HG03378 (cell line): ENCODE data around the gene DEXI.
A peak's percentile ranks its signal among the peaks of the same experiment; 100 is the strongest.
"Not testable (repeated sequence)": the region's sequence is repeated elsewhere in the genome, so short reads cannot be mapped to it uniquely, and the experiment has no call there.

Source experiments
- ATAC-seq: cut with Tn5 transposase; IDR thresholded peaks from one replicate; pipeline ENCODE4 v1.9.1; 2021; ENCODE audit warnings: mild to moderate bottlenecking, moderate library complexity; ENCODE audit not compliant: unreplicated experiment

The DEXI gene

DNA sequence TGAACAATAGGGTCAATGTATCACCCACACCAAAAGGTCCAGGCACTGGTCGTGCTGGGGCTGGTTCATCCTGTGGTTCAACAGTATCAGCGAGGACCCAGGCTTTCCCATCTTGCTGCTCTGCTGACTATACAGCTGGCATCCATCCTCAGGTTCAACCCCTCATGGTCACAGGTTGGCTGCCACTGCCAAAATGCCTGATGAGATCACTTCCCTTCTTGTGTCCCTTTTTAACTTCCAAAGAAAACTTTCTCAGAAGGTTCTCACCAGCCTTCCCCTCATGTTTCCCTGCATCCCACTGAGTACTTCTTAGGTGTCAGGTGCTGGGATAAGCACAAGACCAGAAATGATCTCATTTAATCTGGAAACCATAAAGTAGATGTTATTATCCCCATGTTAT, 27.8 kb upstream of the DEXI start:
- ATAC-seq, result no peak

GRCh38 chr16:10969615-10970014, 27.3 kb upstream of the DEXI start:
- ATAC-seq, result no peak

DNA sequence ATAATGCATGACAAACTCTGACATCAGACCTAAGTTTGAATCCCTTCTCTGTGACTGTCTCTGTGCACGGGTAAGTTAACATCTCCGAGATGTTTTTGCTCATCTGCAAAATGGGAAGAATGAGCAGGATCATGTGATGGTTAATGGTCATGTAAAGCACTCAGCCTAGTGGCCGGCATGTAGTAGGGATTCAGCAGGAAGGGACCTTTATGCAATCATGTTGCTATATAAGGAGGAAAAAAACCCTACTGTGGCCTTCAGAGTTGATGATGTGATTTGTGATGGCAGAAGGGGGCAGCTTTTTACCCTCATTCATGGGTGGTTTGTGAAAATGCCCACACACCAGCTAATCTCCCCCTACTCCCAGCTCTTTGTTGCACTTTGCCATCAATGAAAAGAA, 26.2 kb upstream of the DEXI start:
- ATAC-seq, result no peak

DNA sequence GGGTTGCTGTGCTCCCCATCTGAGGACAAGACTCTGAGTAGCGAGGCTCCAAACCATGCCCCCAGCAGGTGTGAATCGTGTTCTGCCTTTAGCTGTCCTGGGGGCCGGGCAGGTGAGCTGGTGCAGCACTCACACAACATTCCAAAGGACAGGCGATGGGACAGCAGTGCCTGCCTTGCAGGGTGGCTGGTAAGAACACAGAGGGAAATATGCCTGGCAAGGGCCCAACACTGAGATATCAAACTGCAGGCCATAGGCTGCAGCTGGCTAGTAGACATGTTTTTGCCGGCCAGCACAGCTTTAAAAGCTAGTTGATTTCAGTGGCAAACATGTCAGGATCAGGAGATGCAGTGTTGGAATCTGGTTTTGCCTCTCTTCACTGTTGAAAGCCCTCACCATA, 25.7 kb upstream of the DEXI start:
- no peak for ATAC-seq

- ATAC-seq, result not testable (repeated sequence)
Measured at GRCh38 chr16:10966559-10966958, 24.3 kb upstream of the DEXI start.

DNA sequence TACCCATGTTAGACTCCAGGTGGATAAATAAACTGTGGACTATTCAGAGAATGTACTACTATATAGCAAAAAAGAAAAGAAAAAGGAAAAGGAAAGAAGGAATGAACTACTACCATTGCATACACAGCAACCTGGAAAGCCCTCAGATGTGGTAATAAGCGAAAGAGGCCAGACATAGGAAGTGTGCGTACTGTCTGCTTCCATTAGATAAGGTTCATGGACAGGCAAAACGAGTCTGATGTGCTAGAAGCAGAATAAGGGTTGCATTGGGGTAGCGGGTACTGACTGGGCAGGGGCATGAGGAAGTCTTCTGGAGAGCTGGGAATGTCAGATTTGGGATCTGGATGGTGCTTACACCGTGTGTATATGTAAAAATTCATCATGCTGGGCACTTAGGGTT, 23.9 kb upstream of the DEXI start:
- ATAC-seq, result no peak

GRCh38 chr16:10965440-10966061, 23.3 kb upstream of the DEXI start:
- ATAC-seq, result peak; percentile 57

- peak; percentile 38 for ATAC-seq
Measured at GRCh38 chr16:10964891-10965326, 22.6 kb upstream of the DEXI start.

DNA sequence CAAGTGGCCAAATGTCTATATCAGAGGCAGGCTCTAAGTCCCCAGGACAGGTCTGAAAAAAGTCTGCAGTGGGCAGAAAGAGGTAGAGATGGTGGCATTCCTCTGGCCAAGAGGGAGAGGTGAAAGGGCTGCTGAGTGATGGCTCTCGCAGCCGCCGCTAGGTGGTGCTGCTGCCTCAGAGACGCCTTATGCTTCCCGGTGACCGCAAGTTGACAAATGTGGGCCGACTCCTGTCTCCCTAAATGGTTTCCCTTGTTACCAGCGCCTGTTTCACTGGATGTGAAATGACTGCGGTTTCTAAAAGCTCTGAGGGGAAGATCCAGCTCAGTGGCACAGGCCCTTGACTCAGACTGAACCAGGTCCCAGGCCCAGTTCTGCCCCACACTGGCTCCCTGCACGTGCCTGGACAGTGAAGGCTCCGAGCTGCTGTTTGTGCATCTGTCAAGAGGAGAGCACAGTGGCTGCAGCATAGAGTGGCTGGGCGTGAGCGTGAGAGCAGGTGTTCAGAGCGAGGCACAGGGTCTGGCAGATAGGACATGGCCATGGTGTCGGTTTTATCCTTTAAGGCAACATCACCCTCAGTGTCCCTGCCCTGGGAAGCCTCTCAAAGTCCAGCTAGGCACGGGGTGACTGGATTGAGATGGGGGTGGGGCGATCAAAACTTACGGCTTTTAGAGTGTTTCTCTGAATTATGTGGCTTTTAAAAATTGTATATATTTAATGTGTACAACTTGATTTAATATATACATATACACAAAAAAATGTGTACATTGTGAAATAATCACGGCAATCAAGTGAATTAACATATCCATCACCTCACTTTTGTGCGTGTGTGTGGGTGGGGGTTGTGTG, 22.0 kb upstream of the DEXI start:
- ATAC-seq, result peak; percentile 47

DNA sequence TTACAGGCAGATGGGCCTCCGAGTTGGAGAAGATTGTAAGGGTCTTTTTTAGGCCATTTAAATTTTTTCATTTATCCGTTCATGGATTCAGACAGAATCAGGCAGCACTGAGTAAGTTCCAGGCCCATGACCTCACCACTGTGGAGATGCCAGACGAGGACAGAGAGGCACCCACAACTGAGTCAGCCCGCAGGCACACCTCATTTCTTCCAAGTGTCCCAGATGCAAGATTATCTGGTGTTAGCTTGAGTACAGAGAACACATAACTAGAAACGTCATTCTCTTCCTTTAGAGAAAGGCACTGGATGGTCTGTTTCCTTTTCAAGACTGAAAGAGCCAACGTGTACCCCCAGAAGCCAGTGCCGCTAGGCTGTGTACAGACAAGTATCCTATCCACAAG, 19.0 kb upstream of the DEXI start:
- ATAC-seq, result no peak

GRCh38 chr16:10959161-10959560, 16.9 kb upstream of the DEXI start:
- ATAC-seq, result no peak

DNA sequence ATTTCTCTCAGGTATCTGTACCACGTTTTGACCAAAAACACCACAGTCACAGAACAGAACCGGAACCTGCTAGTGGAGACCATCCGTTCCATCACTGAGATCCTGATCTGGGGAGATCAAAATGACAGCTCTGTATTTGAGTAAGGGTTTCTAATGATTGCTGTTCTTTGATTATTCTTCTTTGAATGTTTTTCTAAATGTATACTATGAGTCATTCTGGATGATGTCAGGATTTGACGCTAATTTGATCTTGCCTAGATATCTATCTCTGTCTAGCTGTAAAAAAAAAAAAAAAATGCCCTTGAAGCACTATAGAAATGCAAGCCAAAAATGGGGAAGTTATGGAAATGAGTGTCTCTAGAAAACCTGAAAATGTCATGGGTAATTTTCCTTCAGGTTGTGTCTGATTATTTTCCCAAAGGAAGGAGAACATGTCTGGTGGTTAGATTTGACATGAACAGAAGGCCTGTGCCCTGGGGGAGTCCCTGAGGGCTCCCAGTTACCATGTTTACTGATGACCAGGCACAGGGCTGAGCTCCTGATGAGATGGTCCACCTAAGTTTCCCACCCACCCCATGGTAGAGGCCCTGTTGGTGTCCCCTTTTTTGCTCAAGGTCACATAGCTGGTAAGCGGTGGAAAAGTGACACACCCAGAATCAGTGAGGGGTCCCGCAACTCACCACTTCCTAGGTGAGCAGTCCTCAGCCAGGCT, 15.7 kb upstream of the DEXI start:
- ATAC-seq, result peak; percentile 38

GRCh38 chr16:10954903-10955302, 12.6 kb upstream of the DEXI start:
- no peak for ATAC-seq

- no peak for ATAC-seq
Measured at GRCh38 chr16:10951026-10951425, 8.8 kb upstream of the DEXI start.

DNA sequence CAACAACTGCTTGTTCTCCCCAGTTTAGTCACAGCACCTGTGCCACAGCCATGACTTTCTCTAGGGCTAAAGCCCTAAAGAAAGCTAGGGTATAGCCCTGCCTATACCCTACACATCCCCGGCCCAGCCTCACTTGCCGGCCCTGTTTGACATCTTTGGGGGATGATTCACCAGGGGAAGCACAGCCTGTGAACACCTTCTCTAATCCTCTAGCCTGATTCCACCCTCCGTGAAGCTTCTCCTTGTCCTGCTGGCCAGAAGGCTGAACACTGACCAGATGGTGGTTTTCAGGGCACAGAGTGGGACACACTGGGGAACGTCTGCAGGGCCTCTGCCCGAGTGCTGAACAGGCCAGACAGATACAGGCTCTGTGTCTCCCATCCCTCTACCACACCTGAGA, 8.1 kb upstream of the DEXI start:
- ATAC-seq, result no peak

DNA sequence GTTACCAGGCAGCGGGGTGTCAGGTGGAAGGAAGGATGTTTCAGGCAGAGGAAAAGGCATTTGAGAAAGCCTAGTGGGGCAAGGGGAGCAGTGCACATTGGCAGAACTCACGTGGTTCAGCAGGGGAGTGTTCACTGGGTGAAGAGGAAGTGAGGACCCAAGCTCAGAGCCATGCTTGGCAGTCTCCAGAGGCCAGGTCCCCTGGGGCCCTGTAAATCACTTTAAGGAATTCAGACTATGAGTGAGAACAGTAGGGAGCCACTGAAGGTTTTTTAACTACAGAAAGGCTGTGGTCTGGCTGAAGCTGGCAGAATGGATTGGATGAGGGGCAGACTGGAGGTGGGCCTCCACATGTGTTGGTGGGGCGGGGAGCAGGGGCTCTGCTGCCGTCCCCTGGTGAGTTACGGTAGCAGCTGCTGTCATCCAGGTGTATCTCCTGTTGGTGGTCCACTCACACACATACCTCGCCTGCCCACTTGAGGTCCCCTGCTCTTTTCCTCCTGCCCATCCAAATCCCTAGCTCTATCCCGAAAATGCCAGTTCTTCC, 7.2 kb upstream of the DEXI start:
- ATAC-seq, result peak; percentile 77

DNA sequence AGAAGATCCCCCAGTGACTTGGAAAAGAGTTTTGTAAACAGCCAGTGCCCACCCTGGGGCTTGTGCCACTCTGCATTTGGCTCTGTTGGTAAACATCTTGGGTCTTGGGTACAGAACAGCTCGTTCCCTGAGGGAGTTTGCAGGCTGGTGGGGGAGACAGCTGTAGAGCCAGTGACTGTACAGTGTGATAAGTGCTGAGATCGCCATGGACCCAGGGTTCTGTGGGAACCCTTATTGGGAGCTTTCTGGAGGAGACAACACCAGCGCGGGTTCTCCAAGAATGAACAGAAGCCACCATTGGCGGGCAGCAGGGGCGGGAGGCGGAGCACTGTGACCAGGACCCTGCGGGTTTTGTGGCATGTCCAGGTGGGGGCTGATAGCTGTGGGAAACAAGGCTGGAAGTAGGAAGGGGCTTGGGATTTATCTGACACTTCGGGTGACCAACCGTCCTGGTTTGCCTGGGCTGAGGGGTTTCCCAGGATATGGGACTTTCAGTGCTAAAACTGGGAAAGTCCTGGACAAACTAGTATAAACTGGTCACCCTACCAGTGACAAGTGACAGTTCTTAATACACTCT, 5.0 kb upstream of the DEXI start:
- no peak for ATAC-seq

GRCh38 chr16:10946308-10946707, 4.0 kb upstream of the DEXI start:
- ATAC-seq, result no peak

DNA sequence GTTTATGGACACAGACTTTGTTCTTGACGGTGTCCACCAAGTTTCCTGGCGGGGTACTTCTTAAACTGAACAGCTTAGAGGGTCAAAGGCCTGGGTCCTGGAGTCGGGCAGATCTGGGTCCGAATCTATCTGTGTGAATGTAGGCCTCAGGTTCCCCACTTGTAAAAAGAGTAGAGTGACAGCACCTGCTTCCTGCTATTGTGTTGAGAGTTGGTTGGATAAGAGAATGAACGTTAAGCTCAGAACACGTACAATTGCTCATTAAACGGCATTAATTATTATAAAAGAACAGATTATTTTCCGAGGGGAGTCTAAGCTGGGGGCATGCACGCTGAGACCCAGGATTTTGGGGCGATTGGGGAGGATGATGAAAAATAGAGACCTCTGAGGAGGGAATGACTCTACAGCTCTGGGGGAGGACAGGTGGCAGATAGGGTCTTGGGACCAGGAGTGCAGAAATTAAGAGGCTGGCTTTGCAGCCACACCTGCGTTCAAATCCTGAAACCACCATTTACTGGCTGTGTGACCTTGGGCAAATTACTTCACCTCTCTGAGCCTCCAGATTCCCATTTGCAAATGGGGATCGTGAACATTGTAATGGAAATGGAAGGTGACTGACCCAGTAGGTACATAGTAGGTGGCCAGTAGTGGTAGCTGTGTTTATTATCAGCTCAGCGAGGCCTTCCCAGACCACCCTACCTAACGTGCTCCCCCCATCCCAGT, 3.0 kb upstream of the DEXI start:
- no peak for ATAC-seq

DNA sequence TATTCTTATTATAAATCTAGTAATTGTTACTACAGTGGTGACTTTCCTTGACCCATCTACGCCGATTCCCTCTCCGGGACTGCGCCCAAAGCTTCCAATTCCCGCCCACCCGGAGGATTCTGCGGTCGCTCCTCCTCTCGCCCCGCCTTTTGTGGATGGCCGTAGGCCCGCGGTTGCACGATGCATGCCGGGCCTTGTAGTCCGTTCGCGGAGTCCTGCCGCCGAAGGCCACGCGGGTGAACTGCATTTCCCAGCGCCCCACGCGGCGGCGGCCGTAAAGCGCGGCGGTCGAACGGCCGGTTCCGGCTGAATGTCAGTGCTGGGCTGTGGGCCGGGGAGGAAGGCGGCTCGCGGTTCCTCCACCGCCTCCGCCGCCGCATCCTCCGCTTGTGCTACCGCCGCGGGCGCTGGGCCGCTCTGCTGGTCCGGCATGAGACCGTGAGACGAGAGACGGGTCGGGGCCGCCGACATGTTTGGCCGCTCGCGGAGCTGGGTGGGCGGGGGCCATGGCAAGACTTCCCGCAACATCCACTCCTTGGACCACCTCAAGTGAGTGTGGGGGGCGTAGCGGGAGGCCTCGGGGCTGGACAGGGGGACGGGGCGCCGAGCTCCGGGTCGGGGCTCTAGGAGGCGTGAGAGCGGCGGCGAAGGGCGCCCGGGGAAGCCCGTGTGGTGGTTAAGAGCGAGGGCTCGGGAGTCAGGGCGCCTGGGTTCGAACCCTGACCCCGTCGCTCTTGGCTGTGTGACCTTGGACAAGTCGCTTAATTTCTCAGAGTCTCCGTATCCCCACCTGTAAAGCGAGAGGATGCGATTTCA, 2.2 kb upstream of the DEXI start, which contains the start of gene CLEC16A:
TSS of gene CLEC16A (plus strand) at position 316 of the 816 bp plus-strand sequence. CDS start at position 470, 154 bp downstream.
- peak; percentile 55 for ATAC-seq
